ENCODE data around the gene BAIAP2L2.
A peak's percentile ranks its signal among the peaks of the same experiment; 100 is the strongest.

The BAIAP2L2 gene

GRCh38 chr22:38107692-38108515, 2.6 kb downstream of the BAIAP2L2 start:
- no peak for DNase-seq (ENCODE audit: low read depth, low spot score)

GRCh38 chr22:38106814-38107578, 3.5 kb downstream of the BAIAP2L2 start:
- DNase-seq (ENCODE audit: low read depth, low spot score), result no peak

DNA sequence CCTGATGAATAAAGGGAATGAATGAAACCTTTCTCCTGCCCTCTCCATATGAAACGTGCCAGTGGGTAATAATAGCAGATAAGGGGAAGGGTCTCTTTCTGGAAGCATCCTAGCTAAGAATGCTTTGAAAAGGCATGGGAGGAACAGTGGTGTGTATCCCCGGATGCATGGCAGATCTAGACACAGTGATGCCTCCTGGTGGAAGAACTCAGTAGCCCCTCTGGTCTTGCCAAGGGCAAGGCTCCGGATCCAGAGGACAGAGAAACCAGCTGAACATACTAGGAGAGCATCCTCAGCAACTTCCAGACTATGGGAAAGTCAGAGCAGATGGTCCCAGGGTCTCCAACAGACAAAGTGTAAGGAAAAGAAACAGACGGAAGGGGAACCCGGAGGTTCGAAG, 6.4 kb downstream of the BAIAP2L2 start:
- no peak for DNase-seq (ENCODE audit: low read depth, low spot score)

GRCh38 chr22:38103641-38104040, 6.8 kb downstream of the BAIAP2L2 start:
- DNase-seq (ENCODE audit: low read depth, low spot score), result no peak

DNA sequence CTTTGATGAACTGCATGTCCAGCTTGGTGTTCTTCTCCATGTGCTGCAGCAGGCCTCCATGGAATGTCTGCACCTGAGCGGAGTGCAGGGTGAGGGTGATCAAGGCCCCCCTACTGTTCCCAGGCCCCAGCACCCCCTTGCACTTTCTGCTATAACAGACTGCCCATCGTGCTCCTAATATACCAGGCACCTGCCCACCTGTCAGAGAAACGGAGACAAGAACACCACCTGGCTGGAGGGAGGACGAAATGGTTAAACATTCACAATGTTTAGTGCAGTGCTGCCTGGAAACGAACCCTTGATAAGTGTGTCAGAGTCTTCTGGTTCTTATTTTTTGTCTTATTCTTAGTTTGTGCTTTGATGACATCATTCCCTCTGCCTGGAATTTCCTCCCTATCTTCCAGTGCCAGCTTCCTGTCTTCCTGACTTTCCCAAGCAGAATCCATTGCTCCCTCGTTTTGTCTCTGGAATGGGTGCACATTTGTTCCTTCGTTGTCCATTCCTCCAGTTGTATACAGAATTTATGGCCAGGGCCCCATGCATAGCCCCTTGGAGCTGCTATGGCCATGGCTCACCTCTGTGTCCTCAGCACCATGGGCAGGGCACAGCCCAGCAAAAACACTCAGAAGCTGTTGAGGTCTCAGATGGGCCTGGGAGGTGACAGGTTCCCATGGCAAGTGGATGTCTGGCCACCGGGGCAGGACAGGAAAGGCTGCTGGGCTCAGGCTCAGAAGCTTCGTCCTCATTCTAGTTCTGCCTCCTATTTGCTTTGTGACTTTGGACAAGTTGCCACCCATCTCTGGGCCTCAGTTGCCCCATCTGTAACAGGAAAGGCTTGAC, 11.9 kb downstream of the BAIAP2L2 start:
- no peak for DNase-seq (ENCODE audit: low read depth, low spot score)

DNA sequence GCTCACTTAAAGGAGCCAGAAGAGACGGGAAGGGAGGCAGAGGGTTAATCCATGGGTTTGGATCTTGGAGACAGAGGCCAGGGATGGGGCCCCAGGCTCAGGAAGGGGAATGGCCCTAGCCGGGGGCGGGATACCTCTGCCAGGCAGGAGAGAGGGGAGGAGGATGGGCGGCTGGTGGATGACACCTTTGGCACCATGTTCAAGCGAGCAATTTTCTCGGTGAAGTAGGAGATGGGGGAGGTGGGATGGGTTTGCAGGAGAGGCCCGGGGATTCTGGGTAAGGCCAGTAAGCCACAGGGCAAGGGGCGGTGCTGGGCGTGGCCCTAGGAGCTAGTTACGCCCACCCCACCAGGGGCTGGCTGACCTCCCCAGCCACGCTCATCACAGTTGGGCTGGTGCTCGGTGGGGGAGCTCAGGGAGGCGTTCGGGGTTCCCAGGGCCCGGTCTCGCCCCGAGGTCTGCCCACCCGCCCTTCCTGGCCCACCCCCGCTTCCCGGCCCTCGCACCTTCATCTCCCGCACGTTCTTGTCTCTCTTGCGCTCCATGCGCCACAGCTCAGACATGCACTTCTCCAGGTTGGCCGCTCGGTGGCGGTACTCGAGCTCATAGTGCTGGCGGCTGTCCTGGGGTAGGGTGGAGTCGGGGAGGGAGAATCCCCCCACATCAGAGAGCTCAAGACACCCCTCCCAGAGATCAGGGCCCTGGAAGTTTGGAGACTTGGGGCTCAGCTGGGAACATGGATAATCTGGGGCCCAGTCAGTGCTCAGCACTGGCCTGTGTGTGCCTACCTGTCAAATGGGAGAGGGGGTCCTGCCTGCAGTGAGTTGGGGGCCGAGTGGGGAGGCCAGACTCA, 12.7 kb downstream of the BAIAP2L2 start:
- DNase-seq (ENCODE audit: low read depth, low spot score), result peak; percentile 45

DNA sequence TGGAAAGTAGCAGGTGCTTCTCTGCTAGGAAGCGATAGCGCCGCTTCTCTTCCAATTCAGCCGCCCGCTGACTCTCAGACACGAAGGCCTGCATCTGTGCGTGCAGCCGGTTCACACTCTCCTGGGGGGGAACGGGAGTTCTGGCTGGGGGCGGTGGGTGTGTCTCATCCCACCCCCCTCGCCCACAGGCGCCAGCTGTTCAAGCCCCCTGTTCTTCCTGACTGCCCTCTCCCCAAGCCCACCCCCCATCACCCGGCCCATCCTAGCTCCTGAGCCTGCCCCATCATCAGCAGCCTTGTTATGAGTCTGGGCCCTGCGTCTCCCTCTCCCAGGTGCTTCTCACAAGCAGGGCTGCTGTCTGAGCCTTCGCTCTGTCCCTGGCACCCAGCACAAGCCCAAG, 13.4 kb downstream of the BAIAP2L2 start:
- no peak for DNase-seq (ENCODE audit: low read depth, low spot score)

GRCh38 chr22:38089474-38089851, 21.0 kb downstream of the BAIAP2L2 start:
- no peak for DNase-seq (ENCODE audit: low read depth, low spot score)

- DNase-seq (ENCODE audit: low read depth, low spot score), result peak; percentile 23
Observed at GRCh38 chr22:38088629-38089473, 21.6 kb downstream of the BAIAP2L2 start.

DNA sequence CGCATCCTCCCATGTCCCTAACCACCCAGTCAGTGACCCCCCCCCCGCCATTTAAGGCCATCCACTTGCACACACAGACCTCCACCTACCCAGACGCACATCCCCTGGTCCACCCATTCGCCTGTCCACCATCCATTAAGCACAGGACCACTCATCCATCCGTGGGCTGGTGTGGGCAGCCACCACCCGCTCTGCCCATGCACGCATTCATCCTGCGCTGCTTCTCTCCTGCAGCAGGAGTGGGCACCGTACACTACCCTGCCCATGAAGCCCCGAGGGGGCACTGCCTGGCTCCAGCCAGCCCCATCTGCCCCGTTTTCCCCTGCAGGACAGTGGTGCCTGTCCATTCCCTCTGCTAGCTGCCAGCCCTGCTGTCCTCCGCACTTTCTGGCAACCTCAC, 22.6 kb downstream of the BAIAP2L2 start:
- DNase-seq (ENCODE audit: low read depth, low spot score), result no peak

GRCh38 chr22:38086942-38087341, 23.5 kb downstream of the BAIAP2L2 start:
- no peak for DNase-seq (ENCODE audit: low read depth, low spot score)

GRCh38 chr22:38086001-38086845, 24.3 kb downstream of the BAIAP2L2 start:
- DNase-seq (ENCODE audit: low read depth, low spot score), result no peak

DNA sequence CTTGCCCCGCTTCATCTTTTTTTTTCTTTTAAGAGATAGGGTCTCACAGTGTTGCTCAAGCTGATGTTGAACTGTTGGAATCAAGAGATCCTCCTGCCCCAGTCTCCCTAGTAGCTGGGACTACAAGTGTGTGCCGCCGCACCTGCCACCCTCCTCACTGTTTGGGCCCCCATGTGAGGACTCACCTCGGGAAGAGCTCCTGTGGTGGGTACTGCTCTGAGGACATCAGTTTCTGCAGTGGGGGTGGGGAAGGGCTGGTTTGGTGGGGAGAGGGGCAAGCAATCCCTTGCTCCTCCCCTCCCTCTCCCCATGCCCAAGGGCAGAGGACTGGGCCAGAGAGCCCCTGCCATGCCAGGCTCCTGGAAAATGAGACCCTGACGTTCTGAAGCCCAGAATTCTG, 25.0 kb downstream of the BAIAP2L2 start:
- no peak for DNase-seq (ENCODE audit: low read depth, low spot score)

GRCh38 chr22:38085056-38085455, 25.4 kb downstream of the BAIAP2L2 start:
- DNase-seq (ENCODE audit: low read depth, low spot score), result no peak

GRCh38 chr22:38083931-38084631, 26.4 kb downstream of the BAIAP2L2 start, which contains the start of gene SLC16A8:
SLC16A8 (minus strand) TSS chr22:38084184; CDS start chr22:38082873, 1,311 bp downstream.
- DNase-seq (ENCODE audit: low read depth, low spot score), result peak; percentile 36

- DNase-seq (ENCODE audit: low read depth, low spot score), result no peak
Observed at GRCh38 chr22:38082986-38083710, 27.3 kb downstream of the BAIAP2L2 start.

DNA sequence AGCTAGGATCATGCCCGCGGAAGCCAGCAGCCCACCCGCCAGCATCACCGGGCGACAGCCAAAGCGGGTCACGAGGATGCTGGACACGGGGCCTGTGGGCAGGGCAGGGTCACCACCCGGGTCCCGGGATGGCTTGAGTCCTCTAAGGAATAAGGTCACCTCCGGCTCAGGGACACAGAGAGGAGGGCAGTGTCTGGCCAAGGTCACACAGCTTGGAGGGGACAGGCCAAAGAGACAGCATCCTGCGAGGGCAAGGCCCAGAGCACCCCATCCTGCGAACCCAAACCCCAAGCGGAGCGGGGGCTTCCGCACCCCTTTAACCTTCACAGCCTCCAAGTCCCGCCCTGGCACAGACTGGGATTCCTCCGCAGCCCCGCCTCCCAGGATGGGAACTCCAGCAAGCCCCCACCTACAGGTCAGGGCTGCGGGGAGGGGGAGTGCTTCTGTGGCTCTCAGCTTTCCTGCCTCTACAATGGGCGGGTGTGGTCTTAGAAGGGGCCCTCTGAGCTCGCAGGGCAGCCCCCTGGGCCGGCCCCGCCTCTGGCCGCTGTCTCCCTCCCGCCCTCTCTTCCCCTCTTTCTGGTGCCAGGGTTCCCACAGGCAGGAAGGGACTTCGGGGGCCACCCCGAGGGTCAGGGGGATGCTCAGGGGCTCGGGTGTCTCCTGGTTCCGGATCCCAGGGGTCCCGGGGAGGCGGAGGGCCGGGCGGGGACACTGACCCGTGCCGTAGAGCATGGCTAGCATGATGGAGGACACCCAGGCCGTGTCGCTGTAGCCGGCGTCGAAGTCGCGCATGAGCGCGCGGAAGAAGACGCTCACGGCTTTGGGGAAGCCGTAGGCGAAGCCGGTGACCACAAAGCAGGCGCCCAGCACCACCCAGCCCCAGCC, 28.3 kb downstream of the BAIAP2L2 start:
- no peak for DNase-seq (ENCODE audit: low read depth, low spot score)

Data from astrocyte of the hippocampus (primary cell).